GM18873 (cell line): ENCODE results near the gene MAMLD1.
A peak's percentile ranks its signal among the peaks of the same experiment; 100 is the strongest.

ENCODE experiments used
- ATAC-seq: cut with Tn5 transposase; IDR thresholded peaks from one replicate; pipeline ENCODE4 v1.9.1; 2021; ENCODE audit warnings: mild to moderate bottlenecking, moderate library complexity, moderate number of reproducible peaks; ENCODE audit not compliant: unreplicated experiment, low FRiP score

Gene MAMLD1

GRCh38 chrX:150456466-150456865 lies 93.3 kb downstream of the MAMLD1 start:
- ATAC-seq, result no peak

- ATAC-seq, result no peak
Observed at GRCh38 chrX:150456941-150457340, 93.8 kb downstream of the MAMLD1 start.

GRCh38 chrX:150459196-150459595 lies 96.1 kb downstream of the MAMLD1 start:
- no peak for ATAC-seq

DNA sequence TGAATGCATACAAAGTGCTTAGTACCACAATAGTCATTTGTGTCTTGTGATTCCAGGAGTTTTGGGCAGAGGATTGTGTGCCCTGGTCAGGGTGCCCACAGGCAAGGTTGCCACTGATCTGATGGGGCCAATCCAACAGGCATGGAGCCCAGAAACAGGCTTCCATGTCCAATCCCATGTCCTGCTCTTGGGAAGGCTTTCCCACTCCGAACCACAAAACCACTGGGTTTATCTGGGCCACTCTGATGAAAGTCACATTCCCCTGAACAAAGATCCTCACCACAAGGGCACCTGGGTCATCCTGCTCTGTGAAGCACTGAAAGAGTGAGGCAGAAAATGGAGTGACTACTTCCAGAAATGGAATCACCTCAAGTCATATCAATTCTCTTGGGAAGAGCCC lies 96.9 kb downstream of the MAMLD1 start:
- ATAC-seq, result no peak

GRCh38 chrX:150460781-150461180 lies 97.7 kb downstream of the MAMLD1 start:
- no peak for ATAC-seq

DNA sequence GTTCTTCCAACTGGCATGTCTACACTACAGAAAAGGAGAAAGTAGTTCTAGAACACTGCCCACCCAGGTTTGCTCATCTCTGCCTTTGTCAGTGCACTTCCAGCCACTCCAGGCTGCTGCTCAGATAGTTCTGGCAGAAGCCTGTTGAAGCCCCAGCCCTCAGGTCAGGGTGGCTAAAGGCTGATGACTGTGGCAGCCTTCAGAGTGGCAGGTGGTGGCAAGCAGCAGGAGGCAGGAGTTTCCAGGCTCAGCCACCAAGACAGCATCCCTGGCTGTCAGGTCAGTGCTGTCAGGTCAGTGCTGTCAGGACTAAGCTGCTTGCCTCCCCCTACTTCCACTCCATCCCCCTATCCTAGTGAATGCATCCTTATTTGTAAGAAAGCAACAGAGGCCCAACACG lies 100.4 kb downstream of the MAMLD1 start:
- no peak for ATAC-seq

DNA sequence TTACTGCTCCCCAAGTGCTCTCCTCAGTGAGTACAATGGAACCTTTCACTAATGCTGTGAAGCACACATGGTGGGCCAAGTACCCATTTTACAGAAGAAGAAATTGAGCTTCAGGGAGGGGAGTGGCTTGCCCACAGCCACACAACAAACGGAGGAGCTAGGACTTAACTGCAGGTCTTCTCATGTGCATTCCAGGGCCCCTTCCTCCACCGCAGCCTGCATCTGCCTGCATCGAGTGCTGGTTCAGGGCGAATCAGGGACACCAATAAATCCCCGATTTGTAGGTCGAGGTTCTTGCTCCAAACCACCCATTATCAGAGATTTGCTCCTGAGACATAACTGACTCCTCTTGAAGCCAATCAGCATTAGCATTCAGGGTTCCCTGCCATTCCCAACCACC lies 100.9 kb downstream of the MAMLD1 start:
- no peak for ATAC-seq

GRCh38 chrX:150465326-150465725 lies 102.2 kb downstream of the MAMLD1 start:
- ATAC-seq, result no peak

DNA sequence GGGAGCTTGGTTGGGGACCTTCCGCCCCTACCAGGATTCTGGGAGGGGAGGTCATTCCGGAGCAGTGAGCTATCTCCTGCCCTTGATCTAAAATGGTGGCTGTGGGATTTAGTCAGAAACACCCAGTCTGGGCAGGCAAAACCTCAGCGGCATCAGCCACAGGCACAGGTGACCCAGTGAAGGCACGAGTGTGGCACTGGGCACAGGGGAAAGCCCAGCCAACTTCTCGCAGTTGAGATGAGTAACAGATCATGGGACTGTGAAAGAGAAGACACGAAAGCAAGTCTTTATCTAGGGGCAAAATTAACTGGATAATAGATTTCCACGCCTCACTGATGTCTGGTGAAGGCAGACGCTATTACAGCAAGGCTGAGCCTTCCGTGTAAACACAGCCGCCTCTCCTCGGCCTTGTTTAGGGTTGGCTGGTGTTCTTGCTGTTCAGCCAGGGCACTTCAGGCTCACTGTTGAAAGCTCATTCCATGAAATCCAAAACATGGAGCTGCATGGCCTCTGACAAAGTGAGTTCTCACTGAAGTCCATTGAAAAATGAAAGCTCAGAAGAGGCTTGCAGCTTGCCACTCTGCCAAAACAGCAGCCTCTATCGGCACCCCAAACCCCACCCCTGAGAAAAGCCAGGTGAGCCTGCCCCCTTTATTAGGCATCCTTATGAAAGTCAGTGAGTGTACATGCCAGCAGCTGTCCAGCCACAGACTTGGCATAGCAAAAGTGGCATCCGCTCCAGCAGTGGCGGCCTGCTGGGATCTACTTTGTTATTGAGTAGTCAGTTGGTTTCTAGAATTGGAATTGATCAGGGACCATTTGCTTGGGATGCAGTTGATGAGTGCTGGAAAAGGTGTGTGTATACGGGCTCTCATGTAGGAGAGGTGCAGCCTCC lies 103.0 kb downstream of the MAMLD1 start:
- ATAC-seq, result no peak

DNA sequence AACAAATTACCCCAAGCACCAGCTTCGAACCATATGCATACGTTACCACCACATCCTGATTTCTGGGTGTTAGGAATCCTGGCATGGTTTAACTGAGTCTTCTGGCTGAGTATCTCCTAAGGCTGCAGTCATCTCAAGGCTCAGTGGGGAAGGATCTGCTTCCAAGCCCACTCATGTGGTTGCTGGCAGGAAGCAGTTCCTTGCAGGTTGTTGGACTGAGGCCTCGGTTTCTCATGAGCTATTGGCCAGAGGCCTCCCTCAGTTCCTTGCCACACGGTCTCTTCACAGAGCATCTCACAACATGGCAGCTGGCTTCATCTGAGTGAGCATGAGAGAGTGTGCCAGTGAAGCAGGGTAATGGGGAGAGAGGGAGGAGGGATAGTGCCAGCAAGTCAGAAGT lies 109.2 kb downstream of the MAMLD1 start:
- no peak for ATAC-seq

DNA sequence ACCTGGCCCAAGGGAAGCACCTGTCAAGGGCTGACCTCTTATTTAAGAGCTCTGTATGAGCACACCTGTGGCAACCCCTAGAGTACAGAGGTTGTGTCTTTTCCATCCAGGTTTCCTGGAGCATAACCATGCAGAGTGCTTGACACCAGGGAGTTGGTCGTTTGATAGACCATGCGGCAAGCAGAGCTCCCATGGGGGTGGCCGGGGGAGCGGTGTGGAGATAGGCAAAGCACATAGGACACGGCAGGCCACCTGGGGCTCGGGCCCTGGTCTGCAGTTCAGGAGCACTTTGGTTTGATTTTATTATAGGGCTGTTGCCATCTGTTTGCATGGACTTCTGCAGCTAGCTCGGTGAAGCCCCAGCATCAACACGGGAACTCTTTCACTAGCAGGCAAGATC lies 110.3 kb downstream of the MAMLD1 start:
- no peak for ATAC-seq

- ATAC-seq, result no peak
Observed at GRCh38 chrX:150475461-150475860, 112.3 kb downstream of the MAMLD1 start.

DNA sequence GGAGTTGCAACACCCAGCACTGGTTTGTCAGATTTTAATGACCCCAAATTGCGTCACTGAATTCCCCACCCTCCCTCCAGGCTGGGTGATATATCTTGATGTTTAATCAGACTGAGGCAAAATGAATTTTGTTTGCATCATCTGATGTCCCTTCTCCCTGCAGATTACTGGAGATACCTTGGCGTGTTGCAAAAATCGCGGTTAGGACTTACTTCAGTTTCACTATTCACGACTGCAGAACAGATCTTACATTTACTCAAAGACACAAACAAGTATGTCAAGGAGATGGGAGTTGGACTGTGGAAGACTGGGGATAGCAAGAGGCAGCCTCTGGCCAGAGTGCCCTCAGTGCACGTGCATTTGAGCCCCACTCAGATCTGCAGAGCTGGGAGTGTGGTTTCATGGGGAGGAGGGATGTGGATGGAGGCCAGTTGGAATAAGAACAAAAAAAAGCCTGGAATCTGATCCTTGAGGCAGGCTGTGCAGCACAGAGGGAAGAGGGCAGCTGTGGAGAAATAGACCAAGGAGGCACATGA lies 113.1 kb downstream of the MAMLD1 start:
- ATAC-seq, result no peak

GRCh38 chrX:150477371-150477770 lies 114.3 kb downstream of the MAMLD1 start:
- no peak for ATAC-seq

- ATAC-seq, result peak; percentile 45
Observed at GRCh38 chrX:150478496-150479492, 115.7 kb downstream of the MAMLD1 start.

DNA sequence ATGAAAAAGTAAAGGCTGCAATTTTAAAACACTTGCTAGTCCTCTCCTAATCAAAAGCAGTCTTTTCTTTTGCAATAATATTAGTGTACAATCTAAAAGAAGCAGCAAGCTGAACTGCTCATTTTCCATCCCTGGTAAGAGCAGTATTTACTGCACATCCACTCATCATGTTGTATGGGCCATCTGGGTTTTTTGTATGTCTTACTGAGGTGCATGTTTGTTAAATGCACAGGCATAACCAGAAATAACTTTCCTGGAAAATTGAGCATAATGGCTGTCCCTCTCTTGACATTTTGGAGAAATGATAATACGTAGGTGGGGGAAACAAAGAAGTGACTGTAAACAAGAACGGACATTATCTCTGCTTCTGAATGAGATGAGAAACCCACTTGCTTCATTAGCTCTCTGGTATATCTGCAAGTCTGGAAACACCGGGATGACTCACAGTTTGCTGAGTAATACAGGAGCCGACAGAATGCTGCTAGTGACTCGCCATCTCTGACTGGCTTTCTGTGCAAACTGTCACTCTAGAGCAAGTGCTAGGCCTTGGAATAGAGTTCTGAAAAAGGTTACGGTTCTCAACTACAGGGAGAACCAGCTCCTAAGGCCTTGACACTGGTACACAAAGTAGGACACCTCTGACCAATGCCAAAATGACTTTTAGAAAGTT lies 119.6 kb downstream of the MAMLD1 start:
- ATAC-seq, result peak; percentile 62

GRCh38 chrX:150483356-150483985 lies 120.4 kb downstream of the MAMLD1 start:
- ATAC-seq, result no peak

DNA sequence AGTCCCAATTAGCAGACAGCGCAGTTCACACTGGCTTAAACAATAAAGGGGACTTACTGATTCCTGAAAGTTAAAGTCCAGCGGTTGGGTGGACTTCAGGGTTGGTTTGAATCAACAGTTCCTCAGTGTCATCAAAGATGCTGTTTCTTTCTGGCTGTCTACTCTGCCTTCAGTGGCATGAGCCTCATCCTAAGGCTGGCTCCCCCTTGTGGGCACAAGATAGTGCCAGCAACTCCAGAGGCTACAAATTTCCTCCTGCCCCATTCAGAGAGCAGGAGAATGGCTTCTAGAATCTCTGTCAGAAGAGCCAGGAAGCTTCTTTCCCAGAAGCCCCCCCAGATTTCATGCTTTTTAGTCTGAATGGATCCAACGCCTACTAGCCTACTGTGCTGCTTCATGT lies 122.9 kb downstream of the MAMLD1 start:
- no peak for ATAC-seq

GRCh38 chrX:150487369-150488094 lies 124.4 kb downstream of the MAMLD1 start:
- ATAC-seq, result no peak
